WTC11 (cell line): ENCODE measurements around the gene CCDC60. TPM values are rescaled to one million over a fixed set of nuclear protein-coding genes. Genes with fewer than 3 reads are reported as not detected.

Source experiments
- ATAC-seq: fragments of 200-7000 bp; cut with Tn5 transposase; 2 replicates; pipeline ENCODE4 v1.10.0; 2021; ENCODE audit warnings: mild to moderate bottlenecking, moderate library complexity
- CTCF ChIA-PET: fragments of 300-600 bp; sonication (Branson Sonifier 250); formaldehyde crosslinking; loops from one replicate; lab custom pipeline; 2021; ENCODE audit warnings: antibody characterized with exemption; lab: Charles Lee
- POLR2A ChIA-PET: fragments of 350-600 bp; sonication (Branson Sonifier 250); formaldehyde crosslinking; loops from one replicate; lab custom pipeline; 2021; ENCODE audit warnings: antibody characterized with exemption; lab: Charles Lee
- DNase-seq: peaks from one replicate; pipeline ENCODE4 v3.0.0; 2021; ENCODE audit warnings: low spot score
- H3K27ac Mint-ChIP-seq: 2 replicates; pipeline ENCODE4 v1.8.0; 2021; ENCODE audit warnings: mixed read lengths
- H3K27me3 Mint-ChIP-seq: 2 replicates; pipeline ENCODE4 v1.8.0; 2021; ENCODE audit warnings: low read depth, mild to moderate bottlenecking, moderate library complexity, mixed read lengths
- H3K36me3 Mint-ChIP-seq: 2 replicates; pipeline ENCODE4 v1.8.0; 2021; ENCODE audit warnings: mixed read lengths
- H3K4me1 Mint-ChIP-seq: 2 replicates; pipeline ENCODE4 v1.8.0; 2022; ENCODE audit warnings: mixed read lengths
- H3K4me3 Mint-ChIP-seq: 2 replicates; pipeline ENCODE4 v1.8.0; 2021; ENCODE audit warnings: mild to moderate bottlenecking, moderate library complexity, mixed read lengths
- H3K9me3 Mint-ChIP-seq: 2 replicates; pipeline ENCODE4 v1.8.0; 2021; ENCODE audit warnings: mixed read lengths
- ELF4 ChIP-seq: sonication (generic); formaldehyde crosslinking; IDR thresholded peaks from 2 replicates; pipeline ENCODE4 v1.8.1; 2022; ENCODE audit warnings: low read depth, mild to moderate bottlenecking, moderate library complexity, missing genetic modification reagents
- GABPB1 ChIP-seq: sonication (generic); formaldehyde crosslinking; IDR thresholded peaks from 2 replicates; pipeline ENCODE4 v1.8.1; 2023; ENCODE audit warnings: mild to moderate bottlenecking, missing genetic modification reagents
- HMGXB4 ChIP-seq: sonication (generic); formaldehyde crosslinking; IDR thresholded peaks from 2 replicates; pipeline ENCODE4 v1.8.1; 2023; ENCODE audit warnings: mild to moderate bottlenecking, moderate library complexity, missing genetic modification reagents
- NFATC4 ChIP-seq: fragments of 250-450 bp; sonication (Bioruptor Pico); IDR thresholded peaks from 2 replicates; pipeline ENCODE4 v1.9.0; 2021; ENCODE audit warnings: mild to moderate bottlenecking
- NFYB ChIP-seq: sonication (generic); formaldehyde crosslinking; conservative IDR thresholded peaks from 2 replicates; pipeline ENCODE4 v1.8.0; 2022; ENCODE audit warnings: low read depth, missing genetic modification reagents
- NR1H2 ChIP-seq: sonication (generic); formaldehyde crosslinking; IDR thresholded peaks from 2 replicates; pipeline ENCODE4 v1.9.0; 2021; ENCODE audit warnings: mild to moderate bottlenecking, moderate library complexity, missing genetic modification reagents
- NR3C1 ChIP-seq: sonication (generic); formaldehyde crosslinking; conservative IDR thresholded peaks from 2 replicates; pipeline ENCODE4 v1.8.1; 2023; ENCODE audit warnings: low read depth, mild to moderate bottlenecking, missing genetic modification reagents
- STAT6 ChIP-seq: sonication (generic); formaldehyde crosslinking; conservative IDR thresholded peaks from 2 replicates; pipeline ENCODE4 v1.8.1; 2023; ENCODE audit warnings: mild to moderate bottlenecking, low read depth, missing genetic modification reagents, moderate library complexity
- TEAD4 ChIP-seq: sonication (generic); formaldehyde crosslinking; IDR thresholded peaks from 2 replicates; pipeline ENCODE4 v1.8.0; 2022; ENCODE audit warnings: mild to moderate bottlenecking, missing genetic modification reagents
- USF2 ChIP-seq: sonication (generic); formaldehyde crosslinking; IDR thresholded peaks from 2 replicates; pipeline ENCODE4 v1.8.1; 2023; ENCODE audit warnings: mild to moderate bottlenecking, missing genetic modification reagents, moderate library complexity
- ZNF121 ChIP-seq: sonication (generic); formaldehyde crosslinking; IDR thresholded peaks from 2 replicates; pipeline ENCODE4 v1.8.0; 2023; ENCODE audit warnings: missing genetic modification reagents
- ZNF219 ChIP-seq: sonication (generic); formaldehyde crosslinking; IDR thresholded peaks from 2 replicates; pipeline ENCODE4 v1.8.0; 2023; ENCODE audit warnings: missing genetic modification reagents, mild to moderate bottlenecking, borderline replicate concordance
- ZNF232 ChIP-seq: sonication (generic); formaldehyde crosslinking; IDR thresholded peaks from 2 replicates; pipeline ENCODE4 v1.8.0; 2022; ENCODE audit warnings: mild to moderate bottlenecking, missing genetic modification reagents
- ZNF281 ChIP-seq: sonication (generic); formaldehyde crosslinking; IDR thresholded peaks from 2 replicates; pipeline ENCODE4 v1.8.0; 2023; ENCODE audit warnings: mild to moderate bottlenecking, missing genetic modification reagents
- ZNF423 ChIP-seq: fragments of 250-450 bp; sonication (Bioruptor Pico); IDR thresholded peaks from 2 replicates; pipeline ENCODE4 v2.1.2; 2022; ENCODE audit warnings: mild to moderate bottlenecking, moderate library complexity
- ZNF512 ChIP-seq: sonication (generic); formaldehyde crosslinking; IDR thresholded peaks from 2 replicates; pipeline ENCODE4 v1.8.1; 2022; ENCODE audit warnings: missing genetic modification reagents, borderline replicate concordance
- ZNF532 ChIP-seq: fragments of 250-450 bp; sonication (Bioruptor Pico); IDR thresholded peaks from 2 replicates; pipeline ENCODE4 v1.9.0; 2021; ENCODE audit warnings: mild to moderate bottlenecking, borderline replicate concordance
- total RNA-seq: library from RNA; stranded (reverse); gene quantifications from 3 replicates; pipeline ENCODE4 v1.2.3, GENCODE V29; 2021

The CCDC60 gene
- total RNA-seq, 1 experiment from 2014 or later = 1.1 TPM

GRCh38 chr12:119419381-119419780 lies 84.9 kb downstream of the CCDC60 start:
- Mint-ChIP-seq H3K9me3 (peaks cover 4% of the 10 kb centered on the region; the same call in 1 of the 2 replicates), H3K27me3 (no peaks in the 10 kb centered on the region; the same call in 1 of the 2 replicates), H3K4me1 (peaks cover 7% of the 10 kb centered on the region), H3K36me3 (no peaks in the 10 kb centered on the region), H3K27ac (no peak overlapping the region; the same call in none of the 2 replicates), H3K4me3 (no peak overlapping the region)
- ChIA-PET POLR2A (interaction anchor here (0.6 to 0.7 kb wide), 2 partner anchors 26 to 102 kb away, joined by 3 to 5 read pairs; no protein-coding TSS in a partner anchor), CTCF (interaction anchor here (0.7 kb wide), 1 partner anchor 552 kb away, joined by 4 read pairs; no protein-coding TSS in a partner anchor)
- no peak for ATAC-seq
- TF ChIP-seq NR3C1 (no peak), NR1H2 (CRISPR knock-in tag) (no peak), TEAD4 (no peak), ZNF121 (CRISPR knock-in tag) (no peak), ZNF219 (CRISPR knock-in tag) (no peak), ZNF532 (CRISPR knock-in tag) (no peak), STAT6 (CRISPR knock-in tag) (no peak), USF2 (no peak), ZNF232 (no peak), ZNF281 (CRISPR knock-in tag) (no peak)
- no peak for DNase-seq

GRCh38 chr12:119423285-119423684 lies 88.8 kb downstream of the CCDC60 start:
- peak overlapping the region; percentile 0; the same call in 1 of the 2 replicates for H3K4me3 Mint-ChIP-seq
- no peaks in the 10 kb centered on the region; the same call in 1 of the 2 replicates for H3K27me3 Mint-ChIP-seq
- H3K4me1 Mint-ChIP-seq = peaks cover 7% of the 10 kb centered on the region
- peaks cover 4% of the 10 kb centered on the region; the same call in 1 of the 2 replicates for H3K9me3 Mint-ChIP-seq
- ChIA-PET CTCF (interaction anchor here (0.7 to 2.1 kb wide), 7 partner anchors 9 to 403 kb away, joined by 3 to 13 read pairs (median 5); no protein-coding TSS in a partner anchor), POLR2A (no interaction called here)
- no peaks in the 10 kb centered on the region for H3K36me3 Mint-ChIP-seq
- TF ChIP-seq GABPB1 (CRISPR knock-in tag) (no peak), ZNF219 (CRISPR knock-in tag) (no peak), ELF4 (no peak), NFATC4 (CRISPR knock-in tag) (0 out of 2 replicates have a peak, but pooled peaks have one; percentile 16), ZNF512 (CRISPR knock-in tag) (no peak), NR1H2 (CRISPR knock-in tag) (no peak), ZNF423 (CRISPR knock-in tag) (no peak), HMGXB4 (CRISPR knock-in tag) (no peak), NFYB (0 out of 2 replicates have a peak, but pooled peaks have one; percentile 18), NR3C1 (no peak)
- TF ChIP-seq, all 79 proteins: peak for 2
- ATAC-seq (peak; percentile 100), DNase-seq (peak; percentile 74)
- no peak overlapping the region for H3K27ac Mint-ChIP-seq
